Gastroesophageal sphincter (tissue), 3 donors: ENCODE measurements around the gene STRIP1.

Experiments used
- POLR2AphosphoS5 ChIP-seq: sonication (generic); formaldehyde crosslinking; IDR thresholded peaks from one replicate; pipeline ENCODE4 v1.6.1; 2017; ENCODE audit warnings: antibody characterized with exemption
- TF ChIP-seq, protein P1 (sequence below), 4 experiments: fragments of 200-600 bp in 2 of 4; fragments of 450-650 bp in 2 of 4; sonication (generic) in 1 of 4; IDR thresholded peaks; one replicate each; pipeline ENCODE4 v1.5.1; 2017 to 2019; ENCODE audit warnings: antibody characterized with exemption in 4 of 4, mild to moderate bottlenecking in 2 of 4, moderate library complexity in 2 of 4

DNA sequence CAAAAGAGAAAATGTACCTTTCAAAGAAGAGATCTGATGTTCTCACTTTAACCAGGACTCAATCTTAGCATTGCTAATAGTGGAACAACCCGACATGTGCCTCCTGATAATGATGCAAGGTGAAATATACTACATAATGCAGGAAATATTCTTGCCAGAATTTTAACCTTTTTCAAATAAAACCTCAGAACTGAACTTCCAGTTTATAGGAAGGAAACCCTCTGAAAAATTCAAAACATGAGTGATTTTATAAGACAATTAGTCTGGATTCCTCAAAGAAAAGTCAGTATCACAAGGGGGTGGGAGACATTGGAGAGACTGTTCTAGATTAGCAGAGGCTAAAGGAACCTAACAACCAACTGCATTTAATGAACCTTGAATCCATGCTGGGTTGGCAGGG lies 31.7 kb upstream of the STRIP1 start:
- no peak for TF ChIP-seq POLR2AphosphoS5
- TF ChIP-seq, protein P1, sequence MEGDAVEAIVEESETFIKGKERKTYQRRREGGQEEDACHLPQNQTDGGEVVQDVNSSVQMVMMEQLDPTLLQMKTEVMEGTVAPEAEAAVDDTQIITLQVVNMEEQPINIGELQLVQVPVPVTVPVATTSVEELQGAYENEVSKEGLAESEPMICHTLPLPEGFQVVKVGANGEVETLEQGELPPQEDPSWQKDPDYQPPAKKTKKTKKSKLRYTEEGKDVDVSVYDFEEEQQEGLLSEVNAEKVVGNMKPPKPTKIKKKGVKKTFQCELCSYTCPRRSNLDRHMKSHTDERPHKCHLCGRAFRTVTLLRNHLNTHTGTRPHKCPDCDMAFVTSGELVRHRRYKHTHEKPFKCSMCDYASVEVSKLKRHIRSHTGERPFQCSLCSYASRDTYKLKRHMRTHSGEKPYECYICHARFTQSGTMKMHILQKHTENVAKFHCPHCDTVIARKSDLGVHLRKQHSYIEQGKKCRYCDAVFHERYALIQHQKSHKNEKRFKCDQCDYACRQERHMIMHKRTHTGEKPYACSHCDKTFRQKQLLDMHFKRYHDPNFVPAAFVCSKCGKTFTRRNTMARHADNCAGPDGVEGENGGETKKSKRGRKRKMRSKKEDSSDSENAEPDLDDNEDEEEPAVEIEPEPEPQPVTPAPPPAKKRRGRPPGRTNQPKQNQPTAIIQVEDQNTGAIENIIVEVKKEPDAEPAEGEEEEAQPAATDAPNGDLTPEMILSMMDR (IDR thresholded peaks at IDR 0.05): no peak
